Suprapubic skin (tissue), 3 donors: ENCODE results near the gene VPS37D.

Experiments used
- CTCF ChIP-seq, 2 donors: fragments of 200-600 bp in 1 of 2; fragments of 450-650 bp in 1 of 2; sonication (generic) in 1 of 2; IDR thresholded peaks; one replicate each; pipeline ENCODE4 v1.5.1; 2016 to 2019; ENCODE audit warnings: antibody characterized with exemption in 2 of 2, mild to moderate bottlenecking in 1 of 2, moderate library complexity in 1 of 2
- EP300 ChIP-seq: sonication (generic); formaldehyde crosslinking; IDR thresholded peaks from one replicate; pipeline ENCODE4 v1.6.1; 2017; ENCODE audit warnings: antibody characterized with exemption

DNA sequence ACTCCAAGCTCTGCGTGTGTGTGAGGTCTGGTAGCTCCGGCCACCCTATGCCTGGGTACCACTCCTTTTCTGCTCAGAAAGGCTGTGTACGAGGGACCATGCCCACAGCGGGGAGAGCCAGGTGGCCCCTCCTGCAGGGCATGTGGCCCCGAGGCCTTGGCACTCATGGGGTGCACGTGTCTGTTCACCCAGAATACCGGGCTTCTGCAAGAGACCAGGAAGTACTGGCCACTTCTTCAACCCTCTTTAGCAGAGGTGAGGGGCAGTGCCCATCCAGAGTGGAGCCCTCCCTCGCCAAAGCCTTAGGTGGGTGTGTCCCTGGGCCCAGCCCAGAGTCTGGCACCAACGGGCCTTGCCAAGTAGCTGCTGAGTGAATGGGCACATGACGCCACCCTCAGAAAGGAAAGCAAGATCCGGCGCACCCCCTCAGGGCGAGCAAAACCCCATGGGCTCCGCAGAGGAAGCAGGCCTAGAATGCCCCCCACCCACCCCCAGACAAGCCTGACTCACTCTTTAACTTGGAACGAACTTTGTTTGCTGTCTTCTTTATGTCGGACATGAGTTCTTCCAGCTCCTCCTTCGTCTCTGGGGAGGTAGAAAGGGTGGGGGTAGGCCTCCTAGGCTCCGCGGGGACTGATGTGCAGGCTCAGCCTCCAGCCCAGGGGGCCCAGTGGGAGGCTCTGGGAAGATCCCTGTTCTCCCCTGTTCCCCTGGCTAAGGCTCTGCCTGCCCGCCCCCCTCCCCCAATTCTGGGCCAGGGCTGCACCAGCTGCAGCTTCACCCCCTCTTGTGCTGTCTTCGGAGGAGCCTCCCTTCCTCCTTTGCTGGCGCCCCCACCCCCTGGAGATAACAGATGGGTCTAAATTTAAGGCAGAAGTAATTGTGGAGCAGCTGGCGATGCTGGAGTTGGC lies 37.3 kb downstream of the VPS37D start:
- TF ChIP-seq CTCF (IDR thresholded peaks at IDR 0.05) (no peak), EP300 (no peak)
